GM18508 (cell line): Measurements from ENCODE around the gene JAG1.

Source experiments
- ATAC-seq: cut with Tn5 transposase; IDR thresholded peaks from one replicate; pipeline ENCODE4 v1.9.1; 2021; ENCODE audit warnings: moderate number of reproducible peaks; ENCODE audit not compliant: insufficient read depth, unreplicated experiment

JAG1 gene

DNA sequence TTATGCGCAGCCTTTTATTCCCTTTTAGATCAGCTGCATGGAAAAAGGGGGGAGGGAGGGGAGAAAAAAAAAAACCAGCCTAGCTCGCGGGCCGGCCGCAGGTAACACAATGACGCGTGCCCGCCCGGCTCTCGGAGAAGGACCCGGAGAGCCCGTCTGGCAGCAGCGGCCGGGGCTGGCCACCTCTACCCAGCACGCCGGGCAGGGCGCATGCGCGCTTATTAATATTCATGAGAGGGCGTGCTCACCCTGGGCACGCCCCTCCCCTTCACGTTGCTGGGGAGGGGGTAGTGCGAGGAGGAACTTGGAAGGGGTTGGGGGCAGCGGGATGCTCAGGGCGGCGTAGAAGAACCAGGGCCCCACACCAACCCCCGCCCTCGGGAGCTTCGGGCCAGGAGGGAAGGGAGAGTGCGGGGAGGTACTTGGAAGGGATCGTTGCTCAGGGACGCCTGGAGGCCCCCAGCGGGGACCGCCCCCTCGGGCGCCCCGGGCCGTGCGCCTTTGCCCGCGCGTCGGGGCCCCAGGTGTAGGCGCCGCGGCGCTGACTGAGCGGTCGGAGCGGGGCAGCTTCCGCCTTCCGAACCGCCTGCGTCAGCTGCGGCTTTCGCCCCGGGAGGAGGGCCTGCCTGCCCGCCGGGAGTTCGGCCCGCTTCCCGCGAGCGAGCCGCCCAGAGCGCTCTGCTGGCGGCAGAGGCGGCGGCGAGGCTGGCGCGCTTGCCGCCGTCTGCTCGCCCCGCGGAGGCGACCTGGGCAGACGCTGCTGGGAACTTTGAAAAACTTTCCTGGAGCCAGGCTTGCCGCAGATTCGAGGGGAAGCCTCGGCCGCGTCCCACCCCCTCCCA is at the start of gene JAG1:
JAG1 (minus strand) TSS at position 158 of the 842 bp plus-strand sequence. CDS start 469 bp downstream, outside the sequence.
- ATAC-seq: peak; percentile 34

DNA sequence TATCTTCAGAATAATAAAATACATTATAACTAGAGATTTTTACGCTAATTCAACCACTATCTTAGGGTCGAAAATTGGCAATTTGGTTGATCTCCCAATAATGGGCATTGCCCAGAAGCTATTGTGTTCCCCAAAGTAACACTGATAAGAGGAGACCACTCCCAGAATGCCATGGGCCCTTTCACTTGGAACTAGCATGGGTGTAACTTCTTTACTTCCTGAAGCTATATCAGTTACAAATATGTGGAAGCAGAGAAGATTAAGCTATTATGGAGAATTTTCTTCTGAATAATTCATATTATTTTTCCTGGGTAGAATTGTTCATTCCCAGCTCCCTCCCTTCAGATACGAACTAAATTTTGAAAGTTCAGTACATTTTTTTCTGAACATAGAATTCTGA is 48.2 kb upstream of the JAG1 start:
- ATAC-seq: no peak

DNA sequence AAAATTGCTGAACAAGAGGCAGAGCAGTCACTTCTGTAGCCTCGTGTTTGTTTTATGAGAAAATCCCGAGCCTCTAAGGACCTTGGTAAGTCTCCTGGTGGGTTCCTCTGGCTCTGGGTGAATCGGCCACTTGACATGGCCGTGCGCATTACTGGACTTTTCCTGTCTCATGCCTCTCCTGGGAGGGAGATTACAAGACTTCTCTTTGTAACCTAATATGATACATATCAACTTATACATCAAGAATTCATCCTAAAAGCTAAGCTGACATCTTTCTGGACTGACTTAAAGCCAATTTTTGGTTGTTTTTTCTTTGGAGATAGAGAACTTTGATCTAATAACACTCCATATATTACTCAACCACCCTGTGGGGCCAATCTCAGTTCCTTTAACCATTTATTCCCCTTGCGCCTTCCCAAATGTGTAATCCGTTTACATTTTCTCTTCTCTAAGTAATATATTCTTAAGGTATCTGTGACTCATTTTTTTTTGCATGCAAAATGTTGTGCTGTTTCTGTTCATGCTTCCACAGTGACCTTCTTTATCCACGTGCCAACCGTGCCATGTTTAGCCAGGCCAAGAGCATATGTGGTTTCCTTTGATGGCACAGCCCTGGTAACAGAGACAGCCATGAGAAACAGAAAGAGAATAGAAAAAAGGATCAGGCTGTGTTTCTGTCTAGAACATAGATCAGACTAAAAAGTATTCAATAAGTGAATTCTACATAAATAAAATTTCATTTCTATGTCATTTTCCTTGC is 47.5 kb upstream of the JAG1 start:
- no peak for ATAC-seq

DNA sequence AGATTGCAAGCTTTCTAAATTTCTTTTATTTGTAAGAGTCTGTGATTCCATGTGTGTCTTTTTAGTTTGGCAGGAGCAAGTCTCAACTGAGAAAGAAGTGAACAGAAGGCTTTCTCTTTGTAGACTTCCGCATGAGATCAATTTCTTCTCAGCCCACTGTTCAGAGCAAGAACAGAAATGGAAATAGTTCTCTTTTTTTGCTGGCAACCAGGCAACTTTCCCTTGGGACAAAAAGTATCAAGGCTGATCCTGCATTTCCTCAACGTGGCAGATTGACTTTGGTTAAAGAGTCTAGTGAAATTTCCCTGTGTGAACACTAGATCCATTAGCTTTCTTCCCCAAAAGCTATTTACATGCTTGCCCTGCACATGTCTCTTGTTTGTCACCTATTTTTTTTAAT is 46.8 kb upstream of the JAG1 start:
- no peak for ATAC-seq

DNA sequence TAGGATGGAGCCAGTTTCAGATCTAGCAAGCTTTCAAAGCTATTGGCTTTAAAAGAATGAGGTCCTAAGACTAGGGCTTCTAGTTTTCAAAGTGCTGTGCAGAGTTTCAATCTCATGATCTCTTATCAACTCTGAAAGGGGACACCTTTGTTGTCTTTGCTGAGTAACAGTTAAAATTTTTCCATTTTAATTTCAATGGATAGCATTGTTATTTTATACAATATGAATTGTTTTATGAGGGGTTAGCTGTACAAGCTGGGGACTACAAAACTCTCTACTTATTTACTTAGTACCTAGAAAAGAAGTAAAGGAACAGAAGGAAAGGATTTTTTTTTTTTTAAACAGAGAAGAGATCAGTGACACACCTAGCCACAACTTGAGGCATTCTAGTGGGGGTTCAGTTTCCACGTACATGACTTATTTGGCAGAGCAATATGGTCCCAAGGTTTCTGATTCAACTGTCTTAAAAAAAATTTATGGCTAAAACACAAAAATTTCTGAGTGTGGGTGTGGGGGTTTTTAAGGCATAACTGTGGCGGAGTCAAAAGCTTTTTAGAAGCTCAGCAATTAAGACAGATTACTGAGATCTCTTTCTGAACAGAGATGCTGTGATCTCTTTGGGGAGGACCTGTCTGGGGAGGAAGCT is 46.1 kb upstream of the JAG1 start:
- no peak for ATAC-seq

DNA sequence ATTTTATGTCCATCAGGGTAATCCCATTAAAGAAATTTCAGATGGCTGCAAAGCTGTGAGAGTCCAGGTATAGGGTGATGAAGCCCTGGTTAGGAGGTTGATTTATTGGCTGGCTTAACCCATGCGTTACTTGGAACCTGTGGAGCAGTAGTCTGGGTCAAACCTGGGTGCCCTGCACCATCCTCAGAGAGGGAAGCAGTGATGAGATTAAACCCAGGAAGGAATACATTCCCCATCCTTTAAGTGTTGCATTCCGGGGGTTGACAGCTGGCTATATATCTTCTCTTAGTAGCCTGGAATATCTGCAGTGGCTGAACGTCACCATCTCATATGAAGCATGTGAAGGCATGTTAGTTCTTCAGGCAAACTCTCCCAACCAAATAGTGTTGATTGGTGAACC is 44.9 kb upstream of the JAG1 start:
- no peak for ATAC-seq

DNA sequence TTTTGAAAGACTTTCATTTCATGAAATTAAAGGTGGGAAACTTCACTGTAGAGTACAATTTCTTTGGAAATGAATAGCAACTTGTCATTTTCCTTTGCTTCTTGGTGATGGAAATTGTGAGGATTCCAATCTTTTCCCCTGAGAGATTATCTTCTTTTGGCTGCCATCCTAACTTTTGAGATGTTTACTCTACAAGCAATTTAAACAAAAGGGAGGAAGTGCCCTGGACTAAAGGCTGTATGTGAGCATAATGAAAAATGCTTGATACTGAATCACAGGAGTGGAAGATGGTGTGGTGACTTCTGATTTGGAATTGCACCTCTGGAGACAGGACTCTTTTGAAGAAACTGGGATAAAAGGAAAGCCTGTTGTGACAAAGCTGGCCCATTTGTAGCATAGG is 43.1 kb upstream of the JAG1 start:
- ATAC-seq: no peak

DNA sequence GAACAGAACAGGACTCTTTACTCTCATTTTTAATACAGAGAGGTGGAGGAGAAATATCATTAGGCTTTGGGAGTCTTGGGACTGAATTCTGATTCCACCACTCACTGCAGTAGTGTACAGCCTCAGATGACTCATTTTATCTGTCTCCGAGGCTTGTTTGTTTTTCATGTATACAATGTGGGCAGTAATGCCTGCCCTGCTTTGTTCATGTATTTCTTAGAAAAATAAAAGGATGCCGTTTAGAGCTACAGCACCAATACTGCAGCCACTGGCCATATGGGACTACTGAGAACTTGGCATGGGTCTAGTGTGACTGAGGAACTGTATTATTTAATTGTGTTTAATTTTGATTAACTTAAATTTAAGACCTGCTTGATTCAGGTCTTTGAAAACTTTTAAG is 41.2 kb upstream of the JAG1 start:
- ATAC-seq: no peak

DNA sequence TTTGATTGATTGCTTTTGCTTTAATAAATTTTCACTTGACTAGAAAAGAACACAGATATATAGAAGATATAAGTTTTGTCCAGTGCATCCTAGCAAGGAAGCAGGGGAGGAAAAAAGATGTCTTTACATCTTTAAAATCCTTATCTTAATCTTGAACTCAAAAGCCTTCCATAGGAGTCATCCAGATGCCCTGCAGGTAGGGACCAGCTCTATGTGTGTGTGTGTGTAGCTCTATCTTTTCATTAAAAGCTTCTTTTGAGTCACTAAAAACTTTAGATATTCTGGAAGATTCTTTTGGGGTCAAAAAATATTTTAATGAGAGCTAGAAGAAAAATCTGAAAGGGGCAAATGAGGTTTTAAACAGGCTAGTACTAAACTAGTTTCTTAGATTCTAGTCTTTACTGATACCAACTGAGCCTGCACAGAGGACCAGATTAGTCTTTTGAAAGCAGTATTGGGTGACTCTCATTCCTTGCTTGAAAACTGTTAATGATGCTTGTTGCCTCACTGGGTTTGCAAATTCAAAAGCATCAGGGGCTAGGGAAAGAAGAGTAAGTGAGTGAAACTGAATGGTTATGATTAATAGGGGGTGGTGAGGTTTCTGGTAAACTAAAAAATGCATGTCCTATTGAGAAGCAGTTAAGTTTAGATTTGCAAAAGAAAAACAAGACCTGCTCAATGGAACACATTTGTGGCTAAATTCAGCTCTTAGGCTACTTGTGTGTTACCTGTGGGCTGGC is 40.6 kb upstream of the JAG1 start:
- ATAC-seq: no peak

DNA sequence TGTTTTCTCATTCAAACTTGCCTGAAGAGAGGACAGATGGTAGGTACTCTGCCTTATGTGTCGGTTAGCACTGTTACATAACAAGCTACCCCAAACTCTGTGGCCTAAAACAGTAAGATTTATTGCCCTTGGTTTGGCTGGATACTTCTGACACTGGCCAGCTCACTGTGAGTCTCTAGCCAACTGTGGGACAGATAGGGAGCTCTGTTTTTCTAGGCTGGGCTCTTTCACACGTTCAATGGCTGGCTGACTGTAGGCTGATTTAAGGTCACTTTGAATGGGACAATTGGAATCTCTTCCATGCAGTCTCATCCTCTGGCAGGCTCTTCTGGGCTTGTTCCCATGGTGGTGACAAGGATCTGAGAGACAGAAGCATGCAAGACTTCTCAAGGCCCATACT is 39.4 kb upstream of the JAG1 start:
- ATAC-seq: no peak

DNA sequence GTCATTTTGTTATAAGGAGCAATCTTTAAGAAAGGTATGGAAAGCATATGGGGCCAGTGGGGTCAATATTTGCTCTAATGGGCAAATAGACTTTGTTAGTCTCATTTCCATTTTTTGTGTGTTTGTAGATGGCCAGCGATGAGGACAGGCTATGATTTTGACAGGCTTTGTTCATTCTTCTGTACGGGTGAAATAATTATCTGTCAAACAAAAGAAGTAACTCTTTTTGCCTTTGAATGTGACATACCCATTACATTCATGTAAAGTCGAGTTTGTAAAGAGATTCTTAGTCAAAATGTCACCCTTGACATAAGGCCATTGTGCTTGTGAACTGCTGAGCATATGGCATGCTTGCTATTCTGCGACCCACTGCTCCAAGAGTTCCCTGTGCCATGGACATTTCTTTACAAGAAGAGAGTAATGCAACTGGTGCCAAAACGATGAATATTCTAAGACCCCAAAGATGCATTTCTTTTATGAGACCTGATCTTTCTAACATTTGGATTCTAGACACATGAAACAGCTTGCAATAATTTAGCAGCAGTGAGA is 38.2 kb upstream of the JAG1 start:
- ATAC-seq: no peak

DNA sequence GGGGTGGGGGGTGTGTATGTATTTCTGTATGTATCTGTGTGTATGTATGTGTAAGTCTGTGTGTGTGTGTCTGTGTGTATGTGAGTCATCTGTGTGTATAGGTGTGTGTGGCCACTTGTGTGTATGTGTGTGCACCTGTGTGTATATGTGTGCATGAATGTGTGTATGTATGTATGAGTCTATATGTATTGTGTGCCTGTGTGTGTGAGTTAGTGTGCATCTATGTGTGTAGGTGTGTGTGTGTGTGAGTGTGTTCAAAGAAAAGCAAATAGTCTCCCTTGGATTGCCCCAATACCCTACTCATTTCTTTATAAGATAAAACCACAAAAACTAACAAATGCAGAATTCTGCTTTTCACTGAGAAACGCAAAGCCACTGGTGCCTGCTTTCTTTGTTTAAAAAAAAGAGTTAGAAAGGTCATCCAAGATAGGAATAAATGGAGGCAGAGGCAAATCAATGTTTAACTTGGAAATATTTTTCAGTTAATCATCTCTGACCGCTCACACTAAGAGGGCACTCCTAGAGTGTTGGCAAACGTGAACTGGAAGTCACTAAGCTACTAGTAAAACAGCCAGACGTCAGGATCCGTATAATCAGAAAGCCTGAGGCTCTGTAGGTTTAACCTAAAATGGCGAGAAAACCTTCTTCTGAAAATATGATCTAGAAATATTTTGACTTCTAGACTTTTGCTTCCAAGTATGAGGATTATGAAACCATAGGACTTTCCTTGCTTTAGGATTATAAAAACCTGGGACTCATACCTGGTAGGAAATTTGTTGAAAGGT is 37.4 kb upstream of the JAG1 start:
- no peak for ATAC-seq

DNA sequence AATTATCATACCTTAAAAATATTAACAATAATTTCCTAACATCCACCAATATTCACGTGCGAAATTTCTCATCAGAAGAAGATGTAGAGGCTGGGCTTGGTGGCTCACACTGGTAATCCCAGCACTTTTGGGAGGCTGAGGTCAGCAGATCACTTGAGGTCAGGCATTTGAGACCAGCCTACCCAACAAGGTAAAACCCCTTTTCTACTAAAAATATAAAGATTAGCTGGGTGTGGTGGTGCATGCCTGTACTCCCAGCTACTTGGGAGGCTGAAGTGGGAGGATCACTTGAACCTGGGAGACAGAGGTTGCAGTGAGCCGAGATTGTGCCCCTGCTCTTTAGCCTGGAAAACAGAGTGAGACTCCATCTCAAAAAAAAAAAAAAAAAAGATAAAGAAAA is 36.1 kb upstream of the JAG1 start:
- no peak for ATAC-seq

DNA sequence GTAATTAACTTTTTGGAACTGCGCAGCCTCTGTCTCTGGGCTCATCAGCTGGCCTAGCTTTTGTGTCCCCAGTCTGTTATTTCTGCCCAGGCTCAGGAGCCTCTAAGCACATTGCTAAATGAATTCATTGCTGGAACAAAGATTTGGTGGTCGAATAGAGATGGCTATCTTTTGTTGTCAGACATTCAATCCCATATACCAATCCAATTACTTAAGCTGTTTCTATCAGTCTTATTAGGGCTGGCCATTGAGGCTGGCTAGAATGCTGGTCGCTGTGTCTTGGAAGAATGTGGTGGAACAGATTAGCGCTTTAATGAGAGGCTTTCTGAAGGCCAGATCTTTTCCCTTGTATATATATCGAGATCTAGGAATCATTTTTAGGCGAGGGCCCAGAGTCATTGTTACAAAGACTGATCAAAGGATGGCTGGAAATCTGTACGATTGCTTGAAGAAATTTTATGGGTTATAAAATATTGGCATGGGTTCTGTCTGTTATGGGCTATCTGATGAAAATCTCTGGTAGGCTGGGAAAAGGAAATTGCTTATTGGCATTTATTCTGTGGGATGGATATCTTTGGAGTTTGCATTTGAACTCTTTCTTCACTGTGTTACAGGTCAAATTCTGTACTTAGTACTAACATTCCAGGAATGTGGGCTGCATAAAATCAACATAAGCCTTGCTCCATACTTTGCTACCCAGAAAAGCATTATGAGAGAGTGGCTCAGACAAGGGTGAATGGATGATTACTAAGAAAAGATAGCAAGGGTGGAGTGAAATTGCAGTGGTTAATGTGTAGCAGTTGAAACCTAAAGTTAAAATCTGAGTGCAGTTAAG is 34.8 kb upstream of the JAG1 start:
- ATAC-seq: no peak

DNA sequence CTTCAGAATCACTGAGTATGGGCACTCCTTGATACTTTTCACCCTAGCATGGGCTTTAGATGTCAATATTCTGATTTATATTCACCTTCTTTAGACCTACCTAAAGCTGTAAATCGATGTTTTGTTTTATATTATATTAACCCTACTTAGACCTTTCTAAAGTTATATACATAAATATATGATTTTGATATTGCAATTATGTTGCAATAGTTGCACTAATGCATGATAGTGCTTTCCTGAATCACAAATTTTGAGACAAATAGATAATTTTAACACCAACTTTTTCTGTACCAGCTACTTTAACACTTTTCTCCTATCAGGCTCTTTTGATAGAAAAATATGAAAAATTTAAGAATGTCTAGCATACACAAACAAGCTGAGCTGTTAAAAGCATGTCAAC is 34.0 kb upstream of the JAG1 start:
- ATAC-seq: no peak

DNA sequence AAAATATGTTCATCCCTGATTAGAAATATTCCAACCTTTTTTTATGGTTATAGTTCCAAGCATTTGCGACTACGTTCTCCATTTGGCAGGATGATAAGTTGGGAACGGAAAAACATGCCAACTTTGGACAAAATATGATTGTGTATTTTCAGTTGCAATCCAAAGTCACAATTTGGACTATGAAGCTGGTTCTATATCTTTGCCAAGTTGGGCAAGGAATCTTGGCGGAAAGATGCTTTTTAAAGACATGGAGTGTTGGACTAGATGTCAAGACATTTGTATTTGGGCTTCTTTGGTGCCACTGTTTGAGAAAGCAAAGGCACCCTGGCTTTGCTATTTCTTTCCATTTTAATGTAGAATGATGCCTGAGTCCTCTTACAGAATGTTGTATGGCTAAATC is 33.3 kb upstream of the JAG1 start:
- no peak for ATAC-seq

DNA sequence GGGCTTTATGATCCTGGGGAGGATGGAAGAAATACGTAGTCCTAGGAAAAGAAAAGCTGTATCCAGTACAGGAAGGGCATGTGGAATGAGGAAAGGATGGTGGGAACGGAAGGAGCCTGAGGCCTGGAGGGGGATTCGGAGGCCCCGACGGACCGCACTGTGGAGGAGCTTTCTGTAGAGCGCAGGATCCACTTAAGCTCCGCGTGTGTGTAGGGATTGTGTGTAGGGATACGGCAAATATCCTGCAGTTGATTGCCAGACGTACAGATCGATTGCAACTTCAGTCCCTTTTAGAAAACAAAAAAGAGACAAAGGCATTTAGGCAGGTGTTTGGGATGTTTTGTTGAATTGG is 32.6 kb upstream of the JAG1 start:
- ATAC-seq: no peak

DNA sequence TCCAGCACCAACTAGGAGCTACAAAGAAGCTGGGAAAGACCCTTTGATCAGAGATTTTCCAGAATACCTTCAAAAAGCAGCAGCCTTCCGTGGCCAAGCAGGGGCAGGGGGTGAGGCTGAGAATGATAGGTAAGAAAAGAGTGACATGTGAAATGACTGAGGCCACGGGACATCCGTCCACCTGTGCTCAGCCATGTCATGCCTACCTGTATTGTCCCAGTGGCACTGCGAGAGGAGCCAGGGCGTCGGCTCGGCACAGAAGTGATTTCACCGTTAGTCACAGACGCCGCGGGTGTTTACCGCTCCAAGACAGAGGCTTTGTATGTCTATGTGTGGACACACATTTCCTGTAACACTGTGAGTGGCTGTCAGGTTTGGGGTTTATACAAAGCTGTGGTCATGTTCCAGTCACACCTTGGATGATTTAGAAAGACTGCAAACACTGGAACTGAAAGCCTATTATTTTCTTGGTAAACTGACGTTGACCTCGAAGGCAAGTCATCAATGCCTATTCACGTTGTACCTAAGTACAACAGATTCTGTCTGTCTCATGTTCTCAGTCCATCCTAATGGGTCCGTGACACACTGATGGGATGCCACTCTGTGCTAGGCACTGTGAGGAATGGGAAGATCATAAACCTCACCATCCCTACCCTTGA is 32.1 kb upstream of the JAG1 start:
- ATAC-seq: no peak
